ENCODE data around the gene PJVK.
A peak's percentile ranks its signal among the peaks of the same experiment; 100 is the strongest.
"Not testable (repeated sequence)": the region's sequence is repeated elsewhere in the genome, so short reads cannot be mapped to it uniquely, and the experiment has no call there.

Gene PJVK
- total RNA-seq: 0.23 to 1.4 (median 0.68) reads per million in 18 experiments

- peak; percentile 97 to 98 for DNase-seq
Measured at GRCh38 chr2:178450774-178451525, at the start of gene PJVK, which contains the start of gene PRKRA. Gene PJVK (plus strand): TSS chr2:178451378. CDS start chr2:178453410, 2,032 bp downstream. Gene PRKRA (minus strand): TSS chr2:178451175. CDS start chr2:178451030, 145 bp downstream.

- DNase-seq: no peak
Measured at GRCh38 chr2:178401994-178402437, 49.2 kb upstream of the PJVK start.

- no peak for DNase-seq
Measured at GRCh38 chr2:178403671-178404306, 47.4 kb upstream of the PJVK start.

- peak; percentile 3 to 42 for DNase-seq
Measured at GRCh38 chr2:178404368-178404767, 46.8 kb upstream of the PJVK start.

- no peak for DNase-seq
Measured at GRCh38 chr2:178409261-178409660, 41.9 kb upstream of the PJVK start.

- DNase-seq: no peak
Measured at GRCh38 chr2:178412047-178412446, 39.1 kb upstream of the PJVK start.

- not testable (repeated sequence) for DNase-seq
Measured at GRCh38 chr2:178412453-178412852, 38.7 kb upstream of the PJVK start.

- peak; percentile 72 to 84 for DNase-seq
Measured at GRCh38 chr2:178413472-178414265, 37.5 kb upstream of the PJVK start.

GRCh38 chr2:178414266-178415247 is 36.6 kb upstream of the PJVK start:
- DNase-seq: peak; percentile 96

GRCh38 chr2:178415979-178416378 is 35.2 kb upstream of the PJVK start:
- no peak for DNase-seq

- no peak for DNase-seq
Measured at GRCh38 chr2:178417916-178418315, 33.3 kb upstream of the PJVK start.

GRCh38 chr2:178418426-178418825 is 32.8 kb upstream of the PJVK start:
- DNase-seq: no peak

GRCh38 chr2:178419123-178419522 is 32.1 kb upstream of the PJVK start:
- DNase-seq: peak in 1 of 2 donors; percentile 7

GRCh38 chr2:178420463-178420999 is 30.6 kb upstream of the PJVK start:
- peak in 1 of 2 donors; percentile 9 for DNase-seq

- no peak for DNase-seq
Measured at GRCh38 chr2:178422097-178422496, 29.1 kb upstream of the PJVK start.

- not testable (repeated sequence) for DNase-seq
Measured at GRCh38 chr2:178423746-178424145, 27.4 kb upstream of the PJVK start.

GRCh38 chr2:178425255-178425827 is 25.8 kb upstream of the PJVK start:
- DNase-seq: no peak

- no peak for DNase-seq
Measured at GRCh38 chr2:178426388-178426787, 24.8 kb upstream of the PJVK start.

GRCh38 chr2:178427458-178427857 is 23.7 kb upstream of the PJVK start:
- DNase-seq: no peak

GRCh38 chr2:178428396-178428806 is 22.8 kb upstream of the PJVK start:
- DNase-seq: no peak

GRCh38 chr2:178429336-178429735 is 21.8 kb upstream of the PJVK start:
- no peak for DNase-seq

Measured in inflammatory macrophage (primary cell).